COLO668 (cell line): ENCODE data around the gene RTTN.
"Not testable (repeated sequence)": the region's sequence is repeated elsewhere in the genome, so short reads cannot be mapped to it uniquely, and the experiment has no call there.

Experiments used
- DNase-seq: peaks from one replicate; lab custom pipeline; 2025; ENCODE audit not compliant: unreplicated experiment; lab: John Stamatoyannopoulos, UW

Gene RTTN

DNA sequence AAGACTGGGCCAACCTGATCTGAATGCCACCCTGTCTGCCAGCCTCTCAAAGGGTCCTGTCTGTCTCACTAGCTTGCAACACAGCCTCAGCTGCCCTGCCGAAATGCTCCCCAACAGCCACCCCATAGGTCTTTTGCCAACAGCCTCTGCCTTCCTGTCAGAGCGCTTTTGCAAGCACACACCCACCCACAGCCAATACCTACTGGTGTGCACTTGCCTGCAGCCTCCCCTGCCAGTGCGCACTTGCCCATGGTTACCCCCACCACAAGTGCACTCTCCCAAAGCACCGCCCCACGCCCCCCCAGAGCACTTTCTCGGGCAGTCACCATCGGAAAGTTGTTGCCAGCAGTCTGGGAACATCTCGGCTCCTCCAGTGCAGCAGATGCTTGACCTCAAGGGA lies 48.6 kb downstream of the RTTN start:
- no peak for DNase-seq

DNA sequence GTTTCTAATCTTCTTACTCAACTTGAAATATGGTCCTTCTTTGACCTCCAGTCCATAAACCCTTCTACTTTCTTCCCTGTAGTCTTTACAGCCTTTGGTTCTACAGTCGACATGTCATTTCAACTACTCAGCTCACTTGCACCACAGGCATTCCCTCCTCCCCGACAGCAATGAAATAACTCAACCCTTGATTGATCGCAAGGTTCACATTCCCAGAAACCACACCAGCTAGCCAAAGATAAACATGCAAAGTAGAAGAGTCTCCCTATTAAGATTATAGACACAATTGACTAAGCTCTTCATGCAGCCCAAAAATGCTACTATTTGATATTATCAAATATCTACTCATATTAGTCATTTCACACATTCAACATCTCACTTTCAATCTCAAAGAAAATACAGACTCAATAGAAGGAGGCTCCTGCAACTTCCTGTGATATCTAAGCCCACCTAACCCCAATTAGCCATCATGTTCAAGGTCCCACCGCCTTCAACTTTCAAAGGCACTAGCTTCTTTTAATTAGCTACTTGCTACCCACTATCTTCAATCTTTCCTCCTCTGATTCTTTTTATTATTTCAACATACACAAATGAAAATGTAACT lies 50.8 kb downstream of the RTTN start:
- DNase-seq: no peak

DNA sequence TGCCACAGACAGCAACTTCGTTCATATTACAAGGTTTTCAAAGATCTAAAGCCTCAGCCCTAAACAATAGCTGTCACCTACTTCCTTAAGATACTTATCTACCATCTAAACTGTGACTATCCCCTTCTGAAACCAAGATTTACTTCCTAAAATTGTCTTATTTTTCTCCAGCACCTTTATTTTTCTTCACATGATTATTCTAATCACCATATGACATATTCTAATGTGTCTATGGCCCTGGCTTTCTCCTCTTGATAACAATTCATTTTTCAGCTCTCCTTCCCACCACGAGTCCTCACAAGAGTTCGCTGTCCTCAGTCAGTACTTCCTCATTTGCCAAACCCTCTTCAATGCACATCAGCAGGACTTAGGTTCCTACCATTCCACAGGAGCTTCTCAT lies 53.9 kb downstream of the RTTN start:
- no peak for DNase-seq

DNA sequence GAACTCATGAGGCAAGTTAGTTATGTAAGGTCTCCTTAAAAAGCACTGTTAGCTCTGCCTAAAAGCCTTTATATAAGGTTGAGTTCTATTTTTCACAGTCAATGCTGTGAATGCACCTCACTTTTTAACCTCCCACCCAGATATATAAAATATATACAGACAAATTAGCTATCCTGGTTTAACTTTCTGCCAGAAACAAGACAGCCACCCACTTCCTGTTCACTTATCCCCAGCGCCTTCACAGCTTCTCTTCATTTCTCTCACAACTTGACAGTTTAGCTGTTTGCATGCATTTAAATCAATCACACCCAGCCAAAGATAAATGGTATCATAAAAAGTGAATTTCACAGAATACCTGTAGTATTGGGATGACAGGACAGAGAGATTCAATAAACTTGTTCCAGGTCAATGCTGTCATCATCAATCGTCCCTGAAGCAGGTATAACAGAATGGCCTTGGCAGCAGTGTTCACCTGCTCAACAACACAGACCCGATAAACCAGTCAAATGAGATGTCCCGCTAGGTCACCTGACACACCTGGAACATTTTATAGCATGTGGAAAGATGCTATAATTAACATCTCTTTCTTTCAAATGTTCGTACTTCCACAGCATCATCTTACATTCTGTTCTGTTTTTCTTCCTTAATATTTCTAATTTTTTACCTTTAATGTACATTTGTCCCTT lies 55.7 kb downstream of the RTTN start:
- DNase-seq: no peak

DNA sequence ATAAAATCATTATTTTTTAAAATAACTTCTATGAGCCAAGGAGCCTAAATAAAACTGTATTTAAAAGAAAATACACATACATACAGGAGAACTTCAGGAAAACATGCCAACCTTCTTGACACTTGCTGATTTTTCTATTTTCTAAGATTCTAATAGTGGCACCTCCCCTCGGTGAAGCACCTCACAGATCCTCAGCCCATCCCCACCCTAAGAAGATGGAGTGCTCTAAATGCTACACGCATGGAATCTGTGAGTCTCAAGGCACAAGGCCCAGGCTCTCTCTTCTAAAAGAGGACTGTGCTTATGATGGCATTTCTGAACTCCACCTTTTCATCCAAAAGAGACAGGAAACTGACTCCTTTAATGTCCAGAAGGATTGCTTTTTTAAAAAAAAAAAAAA lies 56.3 kb downstream of the RTTN start:
- no peak for DNase-seq

DNA sequence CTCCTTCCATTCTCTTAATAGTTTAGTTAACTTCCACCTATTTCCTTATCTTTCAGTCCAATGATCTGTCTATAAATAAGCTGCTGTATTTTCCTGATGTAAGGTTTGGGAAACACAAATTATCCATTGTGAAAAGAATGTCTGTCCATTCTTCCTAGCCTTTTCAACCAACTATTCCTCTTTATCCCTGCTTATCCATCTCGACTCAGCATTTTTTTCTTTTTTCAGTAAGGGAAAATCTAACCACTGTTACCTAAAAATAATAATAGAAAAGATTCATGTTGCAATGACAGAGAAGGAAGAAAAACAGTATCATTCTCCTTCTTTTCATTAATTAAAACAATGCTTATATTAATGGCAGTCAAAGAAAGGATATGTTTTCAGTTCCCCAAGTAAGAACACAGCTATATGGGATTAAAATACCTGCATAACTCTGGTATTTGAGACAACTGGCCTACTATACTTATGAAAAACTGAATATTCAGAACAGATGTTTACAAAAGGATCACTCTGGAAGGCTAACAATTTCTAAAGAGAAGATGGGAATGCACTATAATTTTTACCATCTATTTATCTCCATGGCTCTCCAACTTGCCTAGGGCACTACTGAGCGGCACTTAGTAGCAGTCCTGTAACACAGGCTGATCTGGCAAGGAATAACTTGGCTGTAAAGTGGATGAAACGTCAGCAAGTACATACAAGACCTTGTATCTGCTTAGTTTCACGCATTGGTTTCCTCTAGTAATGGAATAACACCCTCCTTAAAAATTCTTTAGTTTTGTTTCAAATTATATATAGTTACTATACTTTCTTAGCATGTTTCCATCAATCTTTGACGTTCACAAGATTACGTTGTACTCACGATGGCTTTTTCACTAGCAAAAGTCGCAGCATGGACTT lies 57.2 kb downstream of the RTTN start:
- no peak for DNase-seq

DNA sequence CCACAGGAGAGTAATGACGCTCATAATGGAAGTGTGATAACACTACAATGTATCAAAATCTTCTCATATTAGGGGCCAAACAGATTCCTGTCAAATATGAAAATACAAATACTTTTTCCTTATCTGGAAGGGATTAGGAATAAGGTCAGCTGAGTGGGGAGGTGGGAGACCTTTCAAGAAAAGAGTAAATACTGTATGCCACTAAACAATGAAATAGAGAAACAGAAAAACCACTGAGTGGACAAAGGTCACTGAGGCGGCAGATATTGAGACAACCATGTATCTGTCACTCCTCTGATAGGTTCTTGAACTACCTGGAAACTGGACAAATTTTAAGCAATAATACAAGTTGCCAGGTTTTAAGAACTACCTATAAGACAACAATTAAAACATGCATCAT lies 59.3 kb downstream of the RTTN start:
- no peak for DNase-seq

DNA sequence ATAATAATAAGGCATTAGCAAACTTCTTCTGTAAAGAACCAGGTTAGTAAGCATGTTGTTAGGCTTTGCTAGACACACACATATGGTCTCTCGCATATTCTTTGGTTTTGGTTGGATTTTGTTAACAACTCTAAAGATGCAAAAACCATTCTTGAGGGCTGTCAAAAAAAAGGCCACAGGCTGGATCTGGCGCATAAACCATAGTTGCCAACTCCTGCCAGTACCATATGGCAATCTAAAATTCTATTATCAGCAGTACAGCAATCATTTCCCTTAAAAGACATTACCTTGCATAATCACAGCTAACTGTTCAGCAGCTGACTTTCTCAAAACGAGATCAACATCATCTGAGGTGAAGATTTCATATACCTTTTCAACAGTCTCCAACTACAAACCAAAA lies 63.5 kb downstream of the RTTN start:
- no peak for DNase-seq

DNA sequence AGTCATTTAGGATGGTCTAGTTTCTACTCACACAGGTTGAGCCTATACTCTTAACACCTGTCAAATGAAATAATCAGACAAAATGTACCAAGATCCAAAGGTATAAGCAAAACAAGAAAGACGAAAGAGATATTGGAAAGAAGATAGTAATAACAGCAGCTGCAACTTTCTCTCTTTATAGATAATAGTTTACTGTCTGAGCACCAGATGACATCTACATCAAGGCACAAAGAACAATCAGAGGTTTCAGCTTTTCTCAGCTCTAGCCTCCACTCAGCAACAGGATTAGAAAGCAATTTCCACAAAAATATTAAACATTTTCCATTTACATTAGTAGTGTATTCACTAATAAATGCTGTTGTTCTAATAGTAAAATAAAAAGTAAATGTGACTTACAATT lies 66.3 kb downstream of the RTTN start:
- no peak for DNase-seq

DNA sequence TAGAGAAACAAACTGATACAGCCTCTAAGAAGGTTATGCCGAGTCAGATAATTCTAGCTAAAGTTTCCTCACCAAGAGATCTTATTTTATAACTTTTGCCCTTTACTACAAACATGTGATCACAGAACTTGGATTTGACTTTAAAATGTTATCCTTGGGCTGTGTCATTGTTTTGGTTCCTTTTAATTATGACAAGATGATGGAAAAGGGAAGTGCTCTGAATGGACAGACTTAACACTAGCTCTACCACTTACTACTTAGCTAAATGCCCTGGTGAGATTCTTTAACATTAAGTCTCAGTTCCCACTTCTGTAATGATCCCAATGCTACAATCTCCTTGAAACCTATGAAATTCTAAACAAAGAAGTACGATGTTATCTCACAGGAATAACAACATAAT lies 69.9 kb downstream of the RTTN start:
- DNase-seq: no peak

DNA sequence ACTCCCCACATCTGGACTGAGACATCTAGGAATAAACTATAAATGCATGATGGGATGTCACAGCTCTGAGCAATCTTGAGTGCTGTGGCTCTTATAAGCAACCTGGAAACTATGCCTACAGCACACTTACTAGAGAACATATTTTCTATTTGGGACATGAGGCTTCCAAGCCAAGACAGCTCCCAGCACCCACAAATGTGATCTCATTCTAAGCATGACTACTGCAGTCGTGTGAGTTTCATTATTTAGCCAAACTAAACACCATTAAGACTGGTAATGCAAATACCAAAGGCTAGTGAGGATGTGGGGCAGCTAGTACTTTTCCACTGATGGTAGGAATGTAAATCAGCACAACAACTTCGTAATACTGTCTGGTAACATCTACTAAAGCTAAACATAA lies 72.5 kb downstream of the RTTN start:
- DNase-seq: no peak

DNA sequence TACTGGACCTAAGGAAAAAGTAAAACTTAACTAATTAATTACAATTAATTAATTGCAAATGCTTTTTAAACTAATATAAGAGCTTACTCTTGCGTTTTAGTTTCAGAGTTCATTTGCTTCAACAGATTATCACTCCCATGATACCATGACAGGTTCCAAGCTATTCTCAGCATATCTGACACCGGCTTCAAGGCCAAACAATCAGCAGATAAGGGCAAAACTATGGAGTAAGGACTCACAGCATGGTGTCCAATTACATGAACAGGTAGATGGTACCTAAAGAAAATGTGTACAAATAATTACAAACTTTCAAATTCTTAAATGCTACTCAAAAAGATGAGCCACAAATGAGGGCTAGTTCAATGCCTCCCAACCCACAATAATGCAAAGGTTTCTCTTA lies 77.2 kb downstream of the RTTN start:
- DNase-seq: no peak

DNA sequence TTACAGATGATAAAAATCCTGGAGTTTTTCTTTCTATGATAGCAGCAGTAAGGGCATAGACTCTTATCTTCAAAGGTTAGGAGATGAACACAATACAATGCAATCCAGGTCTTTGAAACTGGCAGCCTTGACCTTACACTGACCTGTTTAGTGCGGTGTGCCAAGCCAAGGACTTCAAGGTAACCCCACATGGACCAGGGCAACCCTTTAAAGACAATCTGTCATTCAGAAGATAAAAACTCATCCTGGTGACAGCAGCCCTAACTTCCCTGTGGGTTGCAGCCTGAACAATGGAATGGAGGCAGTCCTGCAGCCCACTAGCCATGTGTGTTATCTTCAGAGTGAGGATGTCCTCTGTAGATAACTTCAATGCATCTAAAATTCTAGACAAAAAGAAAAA lies 78.1 kb downstream of the RTTN start:
- DNase-seq: no peak

DNA sequence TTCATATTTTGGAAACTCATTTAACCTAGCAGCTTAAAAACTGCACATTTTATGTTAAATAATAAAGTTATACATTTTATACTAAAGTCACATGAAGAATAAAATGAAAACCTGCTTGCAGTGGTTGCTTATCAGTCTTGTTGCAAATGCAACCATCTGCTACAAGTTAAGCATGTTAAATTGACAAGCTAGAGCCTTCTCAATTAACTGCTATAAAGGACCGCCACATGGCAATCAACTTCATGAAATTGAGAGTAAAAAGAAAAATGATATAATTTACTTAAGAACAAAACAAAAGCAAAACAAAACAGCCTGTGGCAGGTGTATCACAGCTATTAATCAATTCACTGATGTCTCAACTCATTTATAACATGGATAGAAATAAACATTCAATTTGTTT lies 78.7 kb downstream of the RTTN start:
- DNase-seq: no peak

DNA sequence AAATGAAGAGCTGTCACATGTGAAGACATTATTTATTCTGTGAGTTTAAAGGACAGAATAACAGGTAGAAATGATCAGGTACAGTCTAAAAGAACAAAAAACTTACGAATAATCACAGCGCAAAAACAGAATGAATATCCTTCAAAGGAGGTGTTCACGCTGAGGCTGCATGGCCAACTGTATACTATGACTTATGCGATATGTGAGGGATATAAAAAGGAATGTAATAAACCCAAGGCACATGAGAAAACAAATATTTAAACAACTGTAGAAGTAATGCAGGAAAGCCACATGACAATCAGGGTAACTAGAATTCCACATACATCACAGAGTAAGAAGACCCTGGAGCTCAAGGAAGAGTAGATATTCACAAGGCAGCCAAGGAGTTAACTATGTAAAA lies 81.3 kb downstream of the RTTN start:
- DNase-seq: no peak

DNA sequence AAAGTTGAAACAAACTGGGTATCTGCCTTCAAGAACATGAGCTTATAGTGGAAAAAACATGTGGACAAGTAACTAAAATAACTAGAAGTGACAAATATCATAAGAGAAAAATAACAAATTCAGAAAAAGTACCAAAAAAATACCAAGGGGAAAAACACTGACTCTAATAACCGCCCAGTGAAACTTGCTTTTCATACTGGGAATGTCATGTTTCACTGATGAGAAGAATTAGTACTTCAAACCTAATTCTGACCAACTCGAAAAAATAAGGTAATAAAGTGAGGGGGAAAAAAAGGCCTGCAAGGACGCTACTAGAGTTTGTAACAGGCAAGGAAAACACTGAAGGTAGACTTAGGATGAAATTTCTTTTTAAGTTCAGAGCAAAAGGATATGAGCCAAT lies 83.6 kb downstream of the RTTN start:
- no peak for DNase-seq

DNA sequence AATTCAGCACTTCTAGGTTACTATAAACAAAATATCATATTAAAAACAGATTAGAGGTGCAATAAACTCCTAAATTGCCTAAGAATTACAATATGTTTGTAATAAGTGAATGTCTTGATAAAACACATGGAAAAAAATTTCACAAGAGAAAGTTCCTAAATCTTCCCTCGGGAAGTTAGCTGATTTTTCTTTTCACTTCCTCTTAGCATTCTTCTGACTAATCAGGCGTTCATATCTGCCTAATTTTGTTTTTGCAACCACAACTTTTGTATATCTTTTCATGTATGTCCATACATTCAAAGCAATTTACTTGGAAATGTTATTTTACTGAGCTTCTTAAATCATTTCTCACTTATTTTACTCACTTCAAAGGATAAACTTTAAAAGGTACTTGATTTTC lies 88.5 kb downstream of the RTTN start:
- no peak for DNase-seq

DNA sequence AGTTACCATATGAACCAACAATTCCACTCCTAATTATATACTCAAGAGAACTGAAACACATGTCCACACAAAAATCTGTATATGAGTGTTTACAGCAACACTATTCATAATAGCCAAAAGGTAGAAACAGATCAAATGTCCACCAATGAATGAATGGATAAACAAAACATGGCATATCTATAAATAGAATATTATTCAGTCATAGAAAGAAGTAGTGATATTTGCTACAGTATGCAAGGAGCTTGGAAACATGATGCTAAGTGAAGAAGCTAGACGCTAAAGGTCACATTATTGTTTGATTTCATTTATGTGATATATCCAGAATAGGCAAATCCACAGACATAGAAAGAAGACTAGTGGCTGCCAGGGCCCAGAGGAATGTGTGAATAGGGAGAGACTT lies 92.0 kb downstream of the RTTN start:
- DNase-seq: no peak

DNA sequence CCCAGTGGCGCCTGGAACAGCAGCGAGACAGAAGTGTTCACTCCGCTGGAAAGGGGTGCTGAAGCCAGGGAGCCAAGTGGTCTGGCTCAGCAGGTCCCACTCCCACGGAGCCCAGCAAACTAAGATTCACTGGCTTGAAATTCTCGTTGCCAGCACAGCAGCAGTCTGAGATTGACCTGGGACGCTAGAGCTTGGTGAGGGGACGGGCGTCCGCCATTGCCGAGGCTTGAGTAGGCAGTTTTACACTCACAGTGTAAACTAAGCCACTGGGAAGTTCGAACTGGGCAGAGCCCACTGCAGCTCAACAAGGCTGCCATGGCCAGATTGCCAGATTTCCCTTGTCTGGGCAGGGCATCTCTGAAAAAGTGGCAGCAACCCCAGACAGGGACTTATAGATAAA lies 94.8 kb downstream of the RTTN start:
- no peak for DNase-seq

DNA sequence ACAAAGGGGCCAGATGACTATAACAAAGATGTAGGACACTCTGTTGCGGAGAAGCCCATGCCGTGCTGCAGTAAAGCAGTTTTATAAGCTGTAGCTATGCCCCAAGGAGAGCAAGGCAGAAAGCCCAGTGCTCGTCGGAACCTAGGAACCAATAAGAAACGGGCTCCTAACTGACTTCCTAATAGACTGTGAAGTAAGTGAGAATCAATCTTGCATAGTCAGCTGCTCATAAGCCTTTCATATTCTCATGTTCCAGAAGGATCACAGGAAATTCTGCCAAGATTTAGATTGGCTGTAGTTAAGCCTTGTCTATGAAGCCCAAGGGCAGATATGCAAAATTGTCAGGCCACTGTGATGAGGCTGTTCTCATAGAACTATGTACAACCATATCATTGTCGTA lies 98.4 kb downstream of the RTTN start:
- no peak for DNase-seq

DNA sequence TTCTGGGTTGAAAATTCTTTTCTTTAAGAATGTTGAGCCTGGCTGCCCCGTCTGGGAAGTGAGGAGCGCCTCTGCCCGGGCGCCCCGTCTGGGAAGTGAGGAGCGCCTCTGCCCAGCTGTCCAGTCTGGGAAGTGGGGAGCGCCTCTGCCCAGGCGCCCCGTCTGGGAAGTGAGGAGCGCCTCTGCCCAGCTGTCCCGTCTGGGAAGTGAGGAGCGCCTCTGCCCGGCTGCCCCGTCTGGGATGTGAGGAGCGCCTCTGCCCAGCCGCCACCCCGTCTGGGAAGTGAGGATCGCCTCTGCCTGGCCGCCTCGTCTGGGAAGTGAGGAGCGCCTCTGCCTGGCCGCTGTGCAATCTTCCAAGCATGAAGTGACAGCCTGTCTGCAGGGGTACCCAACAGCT lies 102.6 kb downstream of the RTTN start:
- DNase-seq: not testable (repeated sequence)

DNA sequence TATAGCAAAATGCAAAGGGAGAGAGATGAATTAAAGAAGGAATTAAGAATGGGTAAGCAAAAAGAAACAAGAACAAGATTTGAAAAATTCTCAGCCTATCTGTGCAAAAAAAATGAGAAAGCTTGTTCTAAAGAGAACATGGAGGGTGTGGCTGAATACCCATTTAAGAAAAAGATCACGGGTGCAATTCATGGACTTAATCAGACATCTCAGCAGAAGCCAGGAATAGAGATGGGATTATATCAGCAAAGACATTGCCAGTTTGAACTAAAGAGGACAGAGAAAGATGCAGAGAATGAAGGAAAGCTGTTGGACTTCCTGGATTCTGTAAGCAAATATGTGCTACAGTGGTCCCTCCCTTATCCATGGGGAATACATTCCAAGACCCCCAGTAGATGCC lies 115.6 kb downstream of the RTTN start:
- DNase-seq: no peak
